Activated naive CD8-positive, alpha-beta T cell treated with anti-CD3 and anti-CD28 coated beads, Interleukin-2, amount 50 U/mL, for 16 hours (primary cell): Measurements from ENCODE around the gene ICE2.

ENCODE experiments used
- DNase-seq: peaks from one replicate; pipeline ENCODE4 v3.0.0-alpha.2; 2020; ENCODE audit warnings: low read depth, low spot score

Gene ICE2

GRCh38 chr15:60496853-60497252 is 17.9 kb upstream of the ICE2 start:
- no peak for DNase-seq

GRCh38 chr15:60494108-60494507 is 15.2 kb upstream of the ICE2 start:
- no peak for DNase-seq

GRCh38 chr15:60493166-60493565 is 14.2 kb upstream of the ICE2 start:
- no peak for DNase-seq

- DNase-seq, result no peak
Observed at GRCh38 chr15:60486742-60487141, 7.8 kb upstream of the ICE2 start.

GRCh38 chr15:60485365-60486055 is 6.6 kb upstream of the ICE2 start:
- DNase-seq, result no peak

- DNase-seq, result no peak
Observed at GRCh38 chr15:60483042-60483441, 4.1 kb upstream of the ICE2 start.

- no peak for DNase-seq
Observed at GRCh38 chr15:60480888-60481287, 1.9 kb upstream of the ICE2 start.

GRCh38 chr15:60480149-60480548 is 1.2 kb upstream of the ICE2 start:
- DNase-seq, result no peak

- DNase-seq, result no peak
Observed at GRCh38 chr15:60479361-60480110, 594 bp upstream of the ICE2 start.

GRCh38 chr15:60477916-60478565 is 901 bp downstream of the ICE2 start:
- no peak for DNase-seq

GRCh38 chr15:60477164-60477563 is 1.8 kb downstream of the ICE2 start:
- no peak for DNase-seq

GRCh38 chr15:60476713-60477112 is 2.2 kb downstream of the ICE2 start:
- DNase-seq, result no peak

GRCh38 chr15:60473135-60473534 is 5.8 kb downstream of the ICE2 start:
- DNase-seq, result no peak

- DNase-seq, result no peak
Observed at GRCh38 chr15:60471314-60471713, 7.6 kb downstream of the ICE2 start.

GRCh38 chr15:60469893-60470641 is 8.9 kb downstream of the ICE2 start:
- no peak for DNase-seq

GRCh38 chr15:60464836-60465630 is 13.9 kb downstream of the ICE2 start:
- DNase-seq, result no peak

GRCh38 chr15:60462027-60462426 is 16.9 kb downstream of the ICE2 start:
- no peak for DNase-seq

- no peak for DNase-seq
Observed at GRCh38 chr15:60460931-60461330, 18.0 kb downstream of the ICE2 start.

GRCh38 chr15:60458721-60459120 is 20.2 kb downstream of the ICE2 start:
- DNase-seq, result no peak

GRCh38 chr15:60457985-60458384 is 21.0 kb downstream of the ICE2 start:
- DNase-seq, result no peak

GRCh38 chr15:60454824-60455223 is 24.1 kb downstream of the ICE2 start:
- no peak for DNase-seq
